ENCODE measurements around the gene OSM.

Gene OSM

DNA sequence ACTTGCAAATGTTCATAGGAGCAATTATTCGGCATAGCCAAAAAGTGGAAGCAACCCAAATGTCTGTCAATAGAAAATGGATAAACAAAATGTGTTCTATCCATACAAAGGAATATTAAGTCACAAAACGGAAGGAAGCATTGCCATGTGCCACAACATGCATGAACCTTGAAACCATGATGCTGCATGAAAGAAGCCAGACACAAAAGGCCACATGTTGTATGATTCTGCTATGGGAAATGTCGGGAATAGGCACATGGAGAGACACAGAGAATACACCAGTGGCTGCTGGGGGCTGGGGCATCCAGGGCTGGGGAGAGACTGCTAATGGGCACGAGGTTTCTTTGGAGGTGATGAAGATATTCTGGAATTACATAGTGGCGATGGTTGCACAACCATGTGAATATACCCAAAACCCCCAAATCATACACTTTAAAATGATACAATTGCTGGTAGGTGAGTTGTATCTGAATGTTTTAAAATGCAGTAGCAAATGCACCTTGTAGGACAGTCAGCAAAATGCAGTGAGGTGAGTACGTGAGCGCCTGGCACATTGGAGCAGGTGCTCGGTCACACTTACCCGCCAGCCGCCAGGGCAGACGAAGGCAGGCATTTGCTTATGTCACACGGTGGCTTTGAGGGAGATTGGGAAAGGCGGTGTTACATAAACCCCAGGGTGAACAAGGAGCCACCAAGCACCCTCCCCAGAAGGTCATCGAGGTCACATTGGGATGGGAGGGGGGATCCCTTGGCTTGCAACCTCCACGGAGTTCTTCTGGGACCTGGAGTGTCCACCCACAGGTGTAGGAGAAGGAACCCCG lies 6.3 kb upstream of the OSM start:
- Mint-ChIP-seq H3K4me1 (ENCODE audit: low read depth) (peaks cover 63% of the 10 kb centered on the region), H3K27me3 (ENCODE audit: low read depth) (no peaks in the 10 kb centered on the region), H3K36me3 (ENCODE audit: low read depth) (peaks cover 69% of the 10 kb centered on the region), H3K27ac (peak overlapping the region; percentile 27), H3K9me3 (no peaks in the 10 kb centered on the region), H3K4me3 (no peak overlapping the region)
- no peak for DNase-seq (ENCODE audit: low spot score)

GRCh38 chr22:30270832-30271231 lies 4.2 kb upstream of the OSM start:
- Mint-ChIP-seq H3K36me3 (ENCODE audit: low read depth) (peaks cover 72% of the 10 kb centered on the region), H3K9me3 (no peaks in the 10 kb centered on the region)
- DNase-seq (ENCODE audit: low spot score), result no peak

DNA sequence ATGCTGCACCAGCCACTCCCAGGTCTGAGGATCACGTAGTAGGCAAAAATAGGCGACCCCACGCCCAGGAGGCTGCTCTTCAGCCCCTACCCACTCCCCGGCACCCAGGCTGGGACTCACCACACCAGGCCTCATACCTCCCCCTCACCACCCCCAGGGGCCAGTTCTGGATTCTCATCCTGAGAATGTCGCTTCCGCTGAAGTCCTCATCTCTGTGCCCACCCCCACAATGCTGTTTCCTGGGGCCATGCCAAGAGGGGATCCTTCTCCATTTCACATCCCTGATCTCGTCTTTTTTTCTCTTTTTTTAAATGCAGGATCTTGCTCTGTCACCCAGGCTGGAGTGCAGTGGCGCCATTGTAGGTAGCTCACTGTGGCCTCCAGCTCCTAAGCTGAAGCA lies 1.7 kb upstream of the OSM start:
- peaks cover 81% of the 10 kb centered on the region for H3K36me3 Mint-ChIP-seq (ENCODE audit: low read depth)

More at GRCh38 chr22:30270832-30271231, 4.2 kb upstream of the OSM start:
- H3K27me3 Mint-ChIP-seq (ENCODE audit: low read depth), result no peaks in the 10 kb centered on the region
- H3K4me1 Mint-ChIP-seq (ENCODE audit: low read depth), result peaks cover 59% of the 10 kb centered on the region
- H3K27ac Mint-ChIP-seq, result peak overlapping the region; percentile 52
- no peak overlapping the region for H3K4me3 Mint-ChIP-seq

DNA sequence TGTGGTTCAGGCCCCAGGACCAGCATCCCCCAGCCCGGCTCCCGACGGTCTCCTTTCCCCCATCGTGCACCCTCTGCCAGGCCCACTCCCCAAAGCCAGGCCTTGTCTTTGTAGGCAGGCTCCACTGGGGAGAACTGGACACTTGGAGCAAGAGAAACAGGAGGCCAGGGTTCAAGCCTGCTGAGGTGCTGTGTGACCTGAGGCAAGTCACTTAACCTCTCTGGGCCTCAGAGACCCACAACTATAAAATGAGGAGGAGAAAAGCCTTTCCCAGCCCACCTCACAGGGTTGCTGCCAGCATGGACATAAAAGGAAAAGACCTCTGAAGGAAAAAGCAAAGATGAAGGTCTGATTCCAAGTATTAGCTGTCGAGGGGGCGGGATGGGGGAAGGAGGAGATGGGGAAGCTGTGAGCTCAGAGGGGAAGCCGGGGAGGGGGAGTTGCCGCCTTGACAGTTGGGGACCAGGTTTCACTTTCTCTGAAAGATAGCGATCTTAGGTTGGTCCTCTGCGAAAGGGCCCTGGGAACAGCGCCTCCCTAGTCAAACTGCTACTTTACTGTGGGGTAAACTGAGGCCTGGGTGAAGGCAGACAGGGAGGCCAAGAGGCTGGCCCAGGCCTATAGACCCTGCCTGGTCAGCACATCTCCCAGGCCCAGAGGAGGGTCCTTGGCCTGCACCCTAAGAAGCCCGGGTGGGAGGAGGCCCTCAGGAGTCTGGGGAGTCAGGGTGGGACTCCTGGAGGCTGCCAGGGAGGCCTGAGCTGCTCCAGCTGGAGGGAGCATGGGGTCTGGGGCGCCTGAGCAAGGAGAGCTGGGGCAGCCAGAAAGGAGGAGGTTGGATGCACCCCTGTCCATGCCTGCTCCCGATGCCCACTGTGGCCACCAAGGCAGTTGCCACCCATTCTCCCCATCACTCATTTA lies 991 bp upstream of the OSM start:
- Mint-ChIP-seq H3K27me3 (ENCODE audit: low read depth) (no peaks in the 10 kb centered on the region), H3K4me3 (peak overlapping the region; percentile 97), H3K9me3 (no peaks in the 10 kb centered on the region), H3K27ac (peak overlapping the region; percentile 99), H3K4me1 (ENCODE audit: low read depth) (peaks cover 46% of the 10 kb centered on the region), H3K36me3 (ENCODE audit: low read depth) (peaks cover 81% of the 10 kb centered on the region)
- peak; percentile 68 for DNase-seq (ENCODE audit: low spot score)

More for the DNA sequence above, 1.7 kb upstream of the OSM start:
- H3K27ac Mint-ChIP-seq, result peak overlapping the region; percentile 99
- peaks cover 46% of the 10 kb centered on the region for H3K4me1 Mint-ChIP-seq (ENCODE audit: low read depth)
- DNase-seq (ENCODE audit: low spot score), result no peak
- H3K27me3 Mint-ChIP-seq (ENCODE audit: low read depth), result no peaks in the 10 kb centered on the region
- peak overlapping the region; percentile 97 for H3K4me3 Mint-ChIP-seq
- no peaks in the 10 kb centered on the region for H3K9me3 Mint-ChIP-seq

- H3K9me3 Mint-ChIP-seq, result no peaks in the 10 kb centered on the region
- peaks cover 55% of the 10 kb centered on the region for H3K4me1 Mint-ChIP-seq (ENCODE audit: low read depth)
- peak overlapping the region; percentile 99 for H3K27ac Mint-ChIP-seq
- peaks cover 85% of the 10 kb centered on the region for H3K36me3 Mint-ChIP-seq (ENCODE audit: low read depth)
- peak; percentile 88 for DNase-seq (ENCODE audit: low spot score)
- peak overlapping the region; percentile 97 for H3K4me3 Mint-ChIP-seq
- H3K27me3 Mint-ChIP-seq (ENCODE audit: low read depth), result no peaks in the 10 kb centered on the region
Measured at GRCh38 chr22:30265823-30266444, 717 bp downstream of the OSM start.

DNA sequence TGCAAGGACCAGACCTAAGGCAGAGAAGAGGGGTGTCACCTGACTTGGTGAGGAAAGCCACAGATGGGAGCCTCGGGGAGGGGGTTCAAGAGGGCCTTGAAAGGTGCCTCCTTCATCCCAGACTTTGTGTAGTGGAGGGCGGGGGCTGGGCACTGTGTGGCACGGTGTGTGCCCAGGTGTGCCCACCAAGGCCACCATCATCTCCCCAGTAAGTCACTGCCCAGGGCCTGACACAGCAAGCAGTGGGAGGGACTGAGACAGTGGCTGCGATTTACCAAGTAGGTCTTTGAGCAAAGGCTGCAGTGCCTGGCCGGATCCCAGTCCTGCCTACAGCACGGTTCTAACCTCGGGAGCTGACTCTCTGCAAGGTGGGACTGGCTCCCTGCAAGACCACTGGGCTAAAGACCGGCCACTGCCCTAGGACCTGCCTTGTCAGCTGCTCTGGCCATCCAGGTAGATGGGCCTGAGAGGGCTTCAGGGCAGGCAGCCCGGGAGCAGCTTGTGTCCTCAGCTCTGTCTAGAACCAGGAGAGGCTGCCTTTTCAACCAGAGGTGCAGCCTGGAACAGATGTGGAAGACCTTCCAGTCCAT lies 1.4 kb downstream of the OSM start:
- Mint-ChIP-seq H3K27ac (peak overlapping the region; percentile 99), H3K36me3 (ENCODE audit: low read depth) (peaks cover 79% of the 10 kb centered on the region), H3K9me3 (no peaks in the 10 kb centered on the region), H3K4me1 (ENCODE audit: low read depth) (peaks cover 52% of the 10 kb centered on the region), H3K4me3 (peak overlapping the region; percentile 97), H3K27me3 (ENCODE audit: low read depth) (no peaks in the 10 kb centered on the region)
- no peak for DNase-seq (ENCODE audit: low spot score)

GRCh38 chr22:30263883-30264282 lies 2.8 kb downstream of the OSM start:
- peak overlapping the region; percentile 97 for H3K4me3 Mint-ChIP-seq
- peaks cover 67% of the 10 kb centered on the region for H3K36me3 Mint-ChIP-seq (ENCODE audit: low read depth)
- DNase-seq (ENCODE audit: low spot score), result no peak
- peak overlapping the region; percentile 99 for H3K27ac Mint-ChIP-seq
- no peaks in the 10 kb centered on the region for H3K9me3 Mint-ChIP-seq
- no peaks in the 10 kb centered on the region for H3K27me3 Mint-ChIP-seq (ENCODE audit: low read depth)
- H3K4me1 Mint-ChIP-seq (ENCODE audit: low read depth), result peaks cover 48% of the 10 kb centered on the region

- no peaks in the 10 kb centered on the region for H3K9me3 Mint-ChIP-seq
- H3K27me3 Mint-ChIP-seq (ENCODE audit: low read depth), result no peaks in the 10 kb centered on the region
- H3K27ac Mint-ChIP-seq, result peak overlapping the region; percentile 87
- H3K4me3 Mint-ChIP-seq, result peak overlapping the region; percentile 97
- DNase-seq (ENCODE audit: low spot score), result peak; percentile 71
- peaks cover 45% of the 10 kb centered on the region for H3K4me1 Mint-ChIP-seq (ENCODE audit: low read depth)
- peaks cover 60% of the 10 kb centered on the region for H3K36me3 Mint-ChIP-seq (ENCODE audit: low read depth)
Measured at GRCh38 chr22:30262917-30263741, 3.5 kb downstream of the OSM start.

DNA sequence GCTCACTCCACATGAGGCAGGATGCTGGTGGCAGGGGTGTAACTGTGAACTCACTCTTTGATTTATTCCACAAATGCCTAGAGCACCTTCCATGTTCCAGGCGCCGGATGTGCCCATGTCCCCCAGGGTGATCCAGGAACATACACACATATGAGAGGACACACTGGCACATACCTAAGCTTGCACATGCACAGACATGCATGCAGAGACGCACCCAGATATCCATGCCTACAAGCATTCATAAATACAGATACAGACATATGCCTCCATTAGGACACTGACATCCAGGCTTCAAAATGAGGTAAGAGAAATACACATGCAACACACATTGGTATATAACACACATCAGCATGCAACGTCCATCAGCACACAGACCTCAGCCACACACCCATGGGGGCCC lies 4.5 kb downstream of the OSM start:
- no peak for DNase-seq (ENCODE audit: low spot score)
- no peaks in the 10 kb centered on the region for H3K9me3 Mint-ChIP-seq
- peaks cover 54% of the 10 kb centered on the region for H3K36me3 Mint-ChIP-seq (ENCODE audit: low read depth)
- H3K27me3 Mint-ChIP-seq (ENCODE audit: low read depth), result no peaks in the 10 kb centered on the region
- peaks cover 44% of the 10 kb centered on the region for H3K4me1 Mint-ChIP-seq (ENCODE audit: low read depth)
- peak overlapping the region; percentile 83 for H3K27ac Mint-ChIP-seq
- peak overlapping the region; percentile 97 for H3K4me3 Mint-ChIP-seq

GRCh38 chr22:30261134-30261533 lies 5.5 kb downstream of the OSM start:
- H3K9me3 Mint-ChIP-seq, result no peaks in the 10 kb centered on the region
- peaks cover 47% of the 10 kb centered on the region for H3K36me3 Mint-ChIP-seq (ENCODE audit: low read depth)
- DNase-seq (ENCODE audit: low spot score), result no peak
- H3K4me3 Mint-ChIP-seq, result peak overlapping the region; percentile 97
- peaks cover 42% of the 10 kb centered on the region for H3K4me1 Mint-ChIP-seq (ENCODE audit: low read depth)
- peak overlapping the region; percentile 83 for H3K27ac Mint-ChIP-seq
- H3K27me3 Mint-ChIP-seq (ENCODE audit: low read depth), result no peaks in the 10 kb centered on the region

- Mint-ChIP-seq H3K4me1 (ENCODE audit: low read depth) (peaks cover 44% of the 10 kb centered on the region), H3K36me3 (ENCODE audit: low read depth) (peaks cover 42% of the 10 kb centered on the region), H3K27me3 (ENCODE audit: low read depth) (no peaks in the 10 kb centered on the region), H3K4me3 (no peak overlapping the region), H3K27ac (peak overlapping the region; percentile 42), H3K9me3 (no peaks in the 10 kb centered on the region)
- no peak for DNase-seq (ENCODE audit: low spot score)
Measured at GRCh38 chr22:30260682-30261081, 6.0 kb downstream of the OSM start.

DNA sequence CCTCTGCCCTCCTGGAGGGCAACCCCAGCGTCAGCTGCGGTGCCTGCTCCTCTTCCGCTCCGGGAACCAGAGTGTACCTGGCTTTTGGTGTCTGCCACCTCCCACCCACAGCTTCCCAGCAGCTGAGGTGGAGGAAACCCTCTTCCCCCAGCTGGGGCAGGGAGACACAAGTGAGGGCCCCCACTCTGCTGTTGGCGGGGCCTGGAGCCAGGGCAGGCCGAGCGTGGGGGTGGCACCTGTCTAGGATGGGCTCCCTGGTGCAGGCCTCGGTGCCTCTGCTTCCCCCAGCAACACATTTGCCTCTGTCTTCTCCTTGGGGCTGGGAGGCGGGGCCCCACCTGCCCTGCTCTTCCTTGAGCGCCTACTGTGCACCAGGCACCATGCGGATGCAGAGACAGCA lies 6.4 kb downstream of the OSM start:
- Mint-ChIP-seq H3K27ac (peak overlapping the region; percentile 42), H3K27me3 (ENCODE audit: low read depth) (no peaks in the 10 kb centered on the region), H3K9me3 (no peaks in the 10 kb centered on the region), H3K4me3 (no peak overlapping the region), H3K4me1 (ENCODE audit: low read depth) (peaks cover 46% of the 10 kb centered on the region), H3K36me3 (ENCODE audit: low read depth) (peaks cover 38% of the 10 kb centered on the region)
- no peak for DNase-seq (ENCODE audit: low spot score)

GRCh38 chr22:30254314-30254713 lies 12.3 kb downstream of the OSM start:
- Mint-ChIP-seq H3K27me3 (ENCODE audit: low read depth) (no peaks in the 10 kb centered on the region), H3K4me1 (ENCODE audit: low read depth) (peaks cover 54% of the 10 kb centered on the region), H3K4me3 (peak overlapping the region; percentile 8), H3K27ac (peak overlapping the region; percentile 53), H3K9me3 (no peaks in the 10 kb centered on the region), H3K36me3 (ENCODE audit: low read depth) (no peaks in the 10 kb centered on the region)
- DNase-seq (ENCODE audit: low spot score), result no peak

All from T-helper 2 cell treated with Interferon-gamma antibody and Interleukin-4, amounts not matched to agents 5 μg/mL and 100 μg/mL, for 36 hours (primary cell).